GM18526 (cell line): ENCODE results near the gene FFAR2.

Source experiments
- POLR2A ChIP-seq: IDR thresholded peaks from 3 replicates; pipeline ENCODE4 v1.6.1; 2011; ENCODE audit not compliant: insufficient read length; ENCODE audit errors: extremely low read depth

Gene FFAR2

DNA sequence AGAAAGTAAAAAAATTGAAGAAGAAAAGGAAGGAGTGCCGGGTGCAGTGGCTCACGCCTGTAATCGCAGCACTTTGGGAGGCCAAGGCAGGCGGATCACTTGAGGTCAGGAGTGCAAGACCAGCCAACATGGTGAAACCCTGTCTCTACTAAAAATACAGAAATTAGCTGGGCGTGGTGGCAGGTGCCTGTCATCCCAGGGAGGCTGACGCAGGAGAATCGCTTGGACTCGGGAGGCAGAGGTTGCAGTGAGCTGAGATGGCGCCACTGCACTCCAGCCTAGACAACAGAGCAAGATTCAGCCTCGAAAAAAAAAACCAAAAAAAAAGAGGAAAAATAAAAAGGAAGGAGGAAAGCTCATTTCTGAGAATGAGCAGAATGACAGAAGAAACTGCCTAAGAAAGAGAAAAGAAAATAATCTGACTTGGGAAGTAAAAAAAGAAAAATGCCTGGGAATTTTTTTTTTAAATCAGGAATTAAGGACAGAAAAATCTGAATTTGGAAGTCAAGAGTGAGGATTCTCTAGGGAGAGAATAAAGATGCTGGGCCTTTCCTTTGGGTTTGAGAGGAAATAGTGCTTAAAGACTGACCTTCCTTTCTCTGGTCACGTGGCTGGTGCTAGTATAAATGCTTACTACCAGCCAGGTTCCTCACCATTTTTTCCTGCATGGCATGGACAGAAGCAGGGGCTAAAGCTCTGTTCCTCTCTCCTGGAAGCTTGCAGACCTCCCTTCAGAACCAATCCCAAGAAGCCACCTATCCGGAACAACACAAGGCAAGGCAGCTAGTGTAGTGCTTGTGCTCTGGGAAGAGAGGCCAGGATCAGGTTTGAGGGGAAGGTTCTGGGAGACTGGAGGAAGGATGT, at the start of gene FFAR2:
Gene FFAR2 (plus strand): TSS at position 652 of the 864 bp plus-strand sequence. CDS start 1,458 bp downstream, outside the sequence.
- no peak for TF ChIP-seq POLR2A

DNA sequence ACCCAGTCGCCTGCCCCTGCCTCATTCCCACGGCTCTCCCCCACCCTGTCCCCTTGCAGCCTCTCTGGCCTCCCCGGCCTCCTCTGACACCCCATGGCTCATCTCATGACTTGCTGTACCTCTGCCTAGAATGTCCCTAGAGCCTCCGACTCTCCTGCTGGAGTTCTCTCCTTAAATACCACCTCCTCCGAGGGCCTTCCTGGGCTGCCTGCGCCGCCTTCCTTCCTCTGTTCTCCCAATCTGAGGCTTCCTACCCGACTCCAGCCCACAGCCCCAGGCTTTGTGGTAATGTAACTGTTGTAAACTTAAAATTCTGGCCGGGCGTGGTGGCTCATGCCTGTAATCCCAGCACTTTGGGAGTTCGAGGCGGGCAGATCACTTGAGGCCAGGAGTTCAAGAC, 49.5 kb upstream of the FFAR2 start:
- TF ChIP-seq POLR2A = no peak

DNA sequence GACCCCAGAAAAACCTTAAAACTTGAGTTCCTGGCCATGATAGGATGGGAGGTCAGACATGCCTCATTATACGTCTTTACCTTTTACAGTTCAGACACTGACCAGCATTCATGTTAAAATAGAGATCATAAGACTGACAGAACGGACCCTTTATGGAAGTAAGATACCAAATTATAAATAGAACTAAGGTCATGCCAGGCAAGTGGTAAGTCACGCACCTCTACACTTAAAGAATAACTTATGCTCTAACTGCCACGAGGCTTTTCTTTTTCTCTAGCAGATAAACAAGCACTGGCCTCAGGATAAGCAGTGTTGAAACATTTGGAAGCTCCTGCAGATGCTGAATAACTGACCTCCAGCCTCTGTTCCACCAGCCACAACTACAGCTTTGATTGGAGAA, 48.8 kb upstream of the FFAR2 start:
- TF ChIP-seq POLR2A = no peak

DNA sequence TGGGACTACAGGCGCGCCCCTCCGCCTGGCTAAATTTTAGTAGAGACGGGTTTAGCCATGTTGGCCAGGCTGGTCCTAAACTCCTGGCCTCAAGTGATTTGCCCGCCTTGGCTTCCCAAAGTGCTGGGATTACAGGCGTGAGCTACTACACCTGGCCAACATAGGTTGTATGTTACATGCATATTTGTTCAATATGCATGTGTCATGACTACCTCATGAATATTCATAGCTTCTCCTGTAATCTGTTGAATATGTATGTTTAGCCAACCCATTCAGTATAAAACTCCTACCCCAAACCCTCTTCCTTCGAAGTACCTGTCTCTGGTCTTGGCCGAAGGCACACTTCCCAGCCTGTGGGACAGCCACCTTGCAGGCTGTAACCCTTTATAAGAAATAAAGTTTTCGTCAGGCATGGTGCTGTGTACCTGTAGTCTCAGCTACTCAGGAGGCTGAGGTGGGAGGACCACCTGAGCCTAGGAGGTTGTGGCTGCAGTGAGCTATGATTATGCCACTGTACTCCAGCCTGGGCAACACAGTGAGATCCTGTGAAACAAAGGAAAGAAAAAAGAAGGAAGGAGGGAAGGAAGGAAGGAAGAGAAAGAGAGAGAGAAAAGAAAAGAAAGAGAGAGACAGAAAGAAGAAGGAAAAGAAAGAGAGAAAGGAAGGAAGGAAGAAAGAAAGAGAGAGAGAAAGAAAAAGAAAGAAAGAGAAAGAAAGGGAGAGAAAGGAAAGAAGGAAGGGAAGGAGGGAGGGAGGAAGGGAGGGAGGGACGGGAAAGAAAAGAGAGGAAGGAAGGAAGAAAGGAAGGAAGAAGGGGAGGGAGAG, 47.9 kb upstream of the FFAR2 start:
- TF ChIP-seq POLR2A = no peak

DNA sequence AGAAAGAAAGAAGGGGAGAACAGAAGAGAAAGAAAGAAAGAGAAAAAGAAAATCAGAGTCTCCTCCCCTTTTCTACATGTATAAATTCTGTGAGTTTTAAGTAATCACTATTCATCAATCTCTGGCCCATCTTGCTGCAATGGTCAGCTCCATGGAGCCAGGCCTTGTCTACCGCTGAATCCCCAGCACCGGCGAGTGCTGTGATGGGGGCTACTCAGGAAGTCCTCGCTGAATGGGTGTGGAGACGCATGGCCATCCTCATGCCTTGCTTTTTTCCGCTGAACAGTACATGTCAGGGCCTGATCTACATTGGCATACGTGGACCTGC, 47.3 kb upstream of the FFAR2 start:
- TF ChIP-seq POLR2A = no peak

DNA sequence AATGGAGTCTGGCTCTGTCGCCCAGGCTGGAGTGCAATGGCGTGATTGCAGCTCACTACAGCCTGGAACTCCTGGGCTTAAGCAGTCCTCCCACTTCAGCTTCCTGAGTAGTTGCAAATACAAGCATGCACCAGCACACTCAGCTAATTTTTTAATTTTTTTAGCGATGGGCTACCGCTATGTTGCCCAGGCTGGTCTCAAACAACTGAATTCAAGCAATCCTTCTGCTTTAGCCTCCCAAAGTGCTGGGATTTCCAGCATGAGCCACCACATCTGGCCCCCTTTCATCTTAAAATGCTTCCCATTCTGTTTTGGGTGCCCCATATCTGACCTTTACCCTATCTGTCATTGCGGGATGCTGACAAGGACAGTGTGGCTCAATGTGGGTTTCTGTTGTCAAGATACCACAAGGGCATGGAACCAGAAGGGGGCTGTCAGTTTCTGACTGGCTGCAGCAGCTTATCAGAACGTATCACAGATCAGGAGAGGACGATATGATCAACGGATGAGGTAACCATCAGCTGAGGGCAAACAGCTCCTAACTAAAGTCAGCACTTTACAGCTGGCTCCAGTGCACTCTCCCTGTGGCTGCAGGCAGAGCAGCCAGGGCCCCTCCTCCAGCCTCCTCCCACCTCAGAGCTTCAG, 44.8 kb upstream of the FFAR2 start:
- no peak for TF ChIP-seq POLR2A

DNA sequence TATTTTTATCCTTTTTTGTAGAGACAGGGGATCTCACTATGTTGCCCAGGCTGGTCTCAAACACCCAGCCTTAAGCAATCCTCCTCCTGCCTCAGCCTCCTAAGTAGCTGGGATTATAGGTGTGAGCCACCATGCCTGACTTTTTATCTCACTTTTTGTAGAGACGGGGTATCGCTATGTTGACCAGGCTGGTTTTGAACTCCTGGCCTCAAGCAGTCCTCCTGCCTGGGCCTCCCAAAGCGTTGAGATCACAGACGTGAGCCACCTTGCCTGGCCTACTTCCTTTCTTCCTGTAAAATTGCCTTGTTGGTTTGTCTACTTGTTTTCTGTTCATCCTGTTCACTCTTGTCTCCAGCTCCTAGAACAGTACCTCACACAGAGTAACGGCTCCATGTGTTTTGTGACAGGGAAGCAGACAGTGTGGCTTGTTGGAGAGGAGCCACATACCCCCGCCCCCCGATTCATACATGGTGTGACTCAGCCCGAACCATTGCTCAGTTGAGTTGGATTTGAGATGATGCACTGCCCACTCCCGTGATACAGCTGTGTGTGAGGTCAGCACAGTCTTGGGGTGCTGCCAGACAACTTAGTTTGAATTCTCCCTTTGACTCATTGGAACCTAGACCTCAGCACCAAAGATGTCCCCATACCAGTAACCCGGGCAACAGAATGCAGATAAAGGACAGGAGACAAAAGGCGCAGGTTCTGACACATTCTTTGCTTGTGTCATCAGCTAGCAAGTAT, 43.0 kb upstream of the FFAR2 start:
- no peak for TF ChIP-seq POLR2A

DNA sequence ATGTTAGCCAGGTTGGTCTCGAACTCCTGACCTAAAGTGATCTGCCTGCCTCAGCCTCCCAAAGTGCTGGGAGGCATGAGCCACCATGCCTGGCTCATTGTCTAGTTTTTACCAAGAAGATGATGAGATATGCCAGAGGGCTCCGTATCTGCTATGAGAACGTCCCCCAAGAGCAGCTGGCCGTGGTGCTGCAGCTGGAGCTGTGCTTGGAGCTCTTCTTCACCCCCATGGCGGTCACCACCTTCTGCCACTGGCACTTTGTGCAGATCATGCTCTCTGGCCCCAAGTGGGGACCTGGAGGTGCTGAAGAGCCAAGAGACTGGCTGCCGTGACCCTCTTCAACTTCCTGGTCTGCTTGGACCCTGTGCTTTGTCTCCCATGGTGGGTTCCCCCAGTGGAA, 40.4 kb upstream of the FFAR2 start:
- no peak for TF ChIP-seq POLR2A

DNA sequence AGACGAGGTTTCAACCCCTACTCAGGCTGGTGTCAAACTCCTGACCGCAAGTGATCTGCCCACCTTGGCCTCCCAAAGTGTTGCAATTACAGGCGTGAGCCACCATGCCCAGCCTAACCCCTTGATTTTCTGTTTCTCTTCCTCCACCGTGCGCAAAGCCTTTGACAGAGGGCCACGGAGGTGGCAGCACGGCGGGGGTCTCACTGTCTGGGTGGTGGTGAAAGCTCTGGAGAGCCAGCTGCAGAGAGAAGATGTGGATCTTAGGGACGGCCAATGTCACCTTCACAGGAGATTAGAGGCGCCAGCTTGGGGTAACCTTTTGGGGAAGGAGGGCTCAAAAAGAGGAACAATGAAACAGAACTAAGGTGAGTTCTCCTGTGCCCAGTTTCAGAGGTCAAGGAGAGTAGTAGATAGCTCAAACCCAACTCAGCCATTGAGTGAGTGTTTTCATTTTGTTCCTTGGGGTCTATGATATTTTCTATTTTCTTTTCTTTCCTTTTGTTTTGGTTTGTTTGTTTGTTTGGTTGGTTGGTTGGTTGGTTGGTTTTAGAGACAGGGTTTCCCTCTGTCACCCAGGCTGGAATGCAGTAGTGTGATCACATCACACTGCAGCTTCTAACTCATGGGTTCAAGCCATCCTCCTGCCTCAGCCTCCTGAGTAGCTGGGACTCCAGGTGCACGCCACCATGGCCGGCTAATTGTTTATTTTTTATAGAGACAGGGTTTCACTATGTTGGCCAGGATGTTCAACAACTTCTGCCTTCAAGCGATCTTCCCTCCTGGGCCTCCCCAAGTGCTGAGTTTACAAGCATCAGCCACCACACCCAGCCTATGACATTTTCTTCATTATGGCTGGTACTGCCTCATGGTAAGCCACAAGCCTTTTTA, 39.5 kb upstream of the FFAR2 start:
- no peak for TF ChIP-seq POLR2A

DNA sequence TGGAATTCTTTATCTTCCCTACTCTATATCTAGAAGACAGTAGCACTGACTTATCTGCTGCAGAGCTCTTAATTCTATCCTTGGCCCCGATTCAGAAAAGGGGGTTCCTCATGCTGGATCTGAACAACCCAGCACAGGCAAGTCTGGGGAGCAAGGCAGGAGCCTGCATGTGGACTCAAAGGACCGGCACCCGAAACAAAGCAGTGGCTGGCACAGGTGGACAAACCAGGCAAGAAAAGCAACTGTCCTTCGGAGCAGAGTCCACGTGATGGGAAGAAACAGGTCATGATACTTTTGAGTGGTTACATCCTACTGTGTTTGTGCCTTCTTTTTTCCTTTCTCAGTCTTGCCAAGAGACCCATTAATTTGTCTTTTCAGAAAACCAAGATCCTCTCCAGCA, 38.9 kb upstream of the FFAR2 start:
- TF ChIP-seq POLR2A = no peak

DNA sequence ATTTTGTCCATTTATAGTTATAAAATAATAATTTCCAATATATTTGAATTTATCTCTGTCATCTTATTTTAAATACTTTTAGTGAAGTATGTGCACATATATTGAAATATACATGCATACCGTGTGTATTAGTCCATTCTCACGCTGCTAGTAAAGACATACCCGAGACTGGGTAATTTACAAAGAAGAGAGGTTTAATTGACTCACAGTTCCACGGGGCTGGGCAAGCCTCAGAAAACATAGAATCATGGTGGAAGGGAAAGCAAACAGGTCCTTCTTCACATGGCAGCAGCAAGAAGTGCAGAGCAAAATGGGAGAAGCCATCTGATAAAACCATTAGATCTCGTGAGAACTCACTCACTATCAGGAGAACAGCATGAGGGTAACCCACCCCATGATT, 37.6 kb upstream of the FFAR2 start:
- no peak for TF ChIP-seq POLR2A

DNA sequence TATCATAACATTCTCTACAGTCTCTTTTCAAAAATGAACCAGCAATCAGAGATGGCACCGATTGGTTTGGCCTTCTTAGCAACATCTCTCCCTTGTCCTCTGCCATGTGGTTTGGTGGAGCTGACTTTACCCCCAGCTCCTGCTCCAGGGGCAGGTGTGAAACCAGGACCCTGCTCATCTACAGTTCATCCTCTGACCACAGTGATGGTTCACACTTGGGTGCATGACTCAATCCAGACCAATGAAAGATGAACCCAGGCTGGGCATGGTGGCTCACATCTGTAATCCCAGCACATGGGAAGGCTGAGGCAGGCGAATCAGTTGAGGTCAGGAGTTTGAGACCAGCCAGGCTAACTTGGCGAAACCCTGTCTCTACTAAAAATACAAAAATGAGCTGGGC, 33.6 kb upstream of the FFAR2 start:
- TF ChIP-seq POLR2A = no peak

DNA sequence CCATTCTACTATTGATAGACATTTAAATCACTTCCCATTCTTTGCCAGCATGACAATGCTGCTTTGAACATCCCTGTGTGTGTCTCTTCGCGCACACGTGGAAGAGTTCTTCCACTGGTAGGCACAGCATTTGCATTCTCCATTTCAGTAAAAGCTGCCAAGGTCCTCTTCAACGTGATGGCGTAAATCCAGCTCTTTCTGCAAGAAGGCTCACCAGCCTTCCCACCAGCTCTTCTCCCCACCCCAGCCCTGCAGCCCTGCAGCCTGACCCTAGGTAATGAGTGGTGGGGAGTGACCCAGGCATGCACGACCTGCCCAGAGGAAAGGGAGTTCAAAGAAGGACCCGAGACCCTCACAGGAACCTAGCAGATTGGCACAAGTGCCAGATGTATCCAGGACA, 31.7 kb upstream of the FFAR2 start:
- TF ChIP-seq POLR2A = no peak

DNA sequence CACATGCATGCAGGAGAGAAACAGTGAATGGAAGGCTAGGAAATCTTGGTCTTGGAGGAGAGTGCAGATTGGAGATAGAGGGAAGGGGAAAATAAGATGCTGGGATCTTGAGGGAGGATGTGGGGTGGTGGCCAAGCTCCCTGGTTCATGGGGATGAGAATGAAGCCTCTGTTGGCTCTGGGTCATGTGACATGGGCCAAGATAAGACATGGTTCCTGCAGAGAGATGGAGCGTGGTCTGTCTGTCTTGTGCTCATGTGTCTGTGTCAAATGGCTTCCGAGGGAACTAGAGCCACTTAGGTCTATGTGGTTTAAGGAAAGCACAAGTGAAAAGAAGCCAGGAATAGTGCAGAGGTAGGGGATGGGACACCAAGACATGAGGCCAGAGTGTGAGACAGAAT, 30.8 kb upstream of the FFAR2 start:
- no peak for TF ChIP-seq POLR2A
